OCI-LY3 (cell line): ENCODE measurements around the gene PRR11.

Experiments
- EZH2phosphoT487 ChIP-seq: fragments of 200-600 bp; shearing (Covaris generic); IDR thresholded peaks from 2 replicates; pipeline ENCODE4 v1.6.1; 2018; ENCODE audit warnings: antibody characterized with exemption, mixed run types, low read depth
- TF ChIP-seq, protein P1 (sequence below): fragments of 200-600, 300-600 bp; sonication (generic); IDR thresholded peaks from 2 replicates; pipeline ENCODE4 v1.5.1; 2014; ENCODE audit warnings: antibody characterized with exemption, low read length, low read depth

DNA sequence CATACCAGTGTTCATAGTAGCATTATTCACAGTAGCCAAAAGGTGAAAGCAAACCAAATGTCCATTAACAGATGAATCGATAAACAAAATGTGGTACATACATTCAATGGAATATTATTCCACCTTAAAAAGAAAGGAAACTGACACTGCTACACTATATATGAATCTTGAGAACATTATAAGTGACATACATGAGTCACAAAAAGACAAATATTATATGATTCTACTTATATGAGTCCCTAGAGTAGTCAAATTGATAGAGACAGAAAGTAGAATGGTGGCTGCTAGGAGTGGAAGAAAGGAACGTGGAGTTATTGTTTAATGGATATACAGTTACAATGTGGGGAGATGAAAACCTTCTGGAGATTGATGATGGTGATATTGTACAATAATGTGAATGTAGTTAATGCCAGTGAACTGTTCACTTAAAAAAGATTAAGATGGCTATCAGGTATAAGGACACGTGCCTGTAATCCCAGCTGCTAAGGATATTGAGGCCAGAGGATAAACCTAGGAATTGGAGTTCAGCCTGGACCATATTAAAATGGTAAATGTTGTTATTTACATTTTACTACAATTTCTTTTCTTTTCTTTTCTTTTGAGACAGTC, 28.6 kb upstream of the PRR11 start:
- TF ChIP-seq, protein P1, sequence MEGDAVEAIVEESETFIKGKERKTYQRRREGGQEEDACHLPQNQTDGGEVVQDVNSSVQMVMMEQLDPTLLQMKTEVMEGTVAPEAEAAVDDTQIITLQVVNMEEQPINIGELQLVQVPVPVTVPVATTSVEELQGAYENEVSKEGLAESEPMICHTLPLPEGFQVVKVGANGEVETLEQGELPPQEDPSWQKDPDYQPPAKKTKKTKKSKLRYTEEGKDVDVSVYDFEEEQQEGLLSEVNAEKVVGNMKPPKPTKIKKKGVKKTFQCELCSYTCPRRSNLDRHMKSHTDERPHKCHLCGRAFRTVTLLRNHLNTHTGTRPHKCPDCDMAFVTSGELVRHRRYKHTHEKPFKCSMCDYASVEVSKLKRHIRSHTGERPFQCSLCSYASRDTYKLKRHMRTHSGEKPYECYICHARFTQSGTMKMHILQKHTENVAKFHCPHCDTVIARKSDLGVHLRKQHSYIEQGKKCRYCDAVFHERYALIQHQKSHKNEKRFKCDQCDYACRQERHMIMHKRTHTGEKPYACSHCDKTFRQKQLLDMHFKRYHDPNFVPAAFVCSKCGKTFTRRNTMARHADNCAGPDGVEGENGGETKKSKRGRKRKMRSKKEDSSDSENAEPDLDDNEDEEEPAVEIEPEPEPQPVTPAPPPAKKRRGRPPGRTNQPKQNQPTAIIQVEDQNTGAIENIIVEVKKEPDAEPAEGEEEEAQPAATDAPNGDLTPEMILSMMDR: no peak
- no peak for TF ChIP-seq EZH2phosphoT487
